ENCODE results near the gene HCN2. TPM values are rescaled to one million over a fixed set of nuclear protein-coding genes. Genes with fewer than 3 reads are reported as not detected.

The HCN2 gene
- total and polyA plus RNA-seq, 2 of the 13 experiments (the other 11 are each of a cell fraction or from before 2014, with no cell fraction given), result 0.01 TPM; not detected in 1

GRCh38 chr19:660793-661426 is 71.2 kb downstream of the HCN2 start (continued):
- TF ChIP-seq ZBTB49 (CRISPR knock-in tag; IDR thresholded peaks at IDR 0.05; ENCODE audit: borderline replicate concordance) (no peak), ATF7 (IDR thresholded peaks at IDR 0.05) (no peak), ATF7 (CRISPR knock-in tag; IDR thresholded peaks at IDR 0.05) (no peak; the same call in 1 of the 2 replicates), GRHL1 (CRISPR knock-in tag; conservative IDR thresholded peaks at IDR 0.05) (no peak), ZNF510 (CRISPR knock-in tag; IDR thresholded peaks at IDR 0.05; ENCODE audit: low read depth) (peak; percentile 17; the same call in 1 of the 2 replicates), IRF2 (CRISPR knock-in tag; IDR thresholded peaks at IDR 0.05) (peak; percentile 91), PAF1 (CRISPR knock-in tag; IDR thresholded peaks at IDR 0.05) (peak; percentile 72), ZFP37 (CRISPR knock-in tag; IDR thresholded peaks at IDR 0.05; ENCODE audit: borderline replicate concordance) (0 out of 2 replicates have a peak, but pooled peaks have one; percentile 36), DRAP1 (CRISPR knock-in tag; IDR thresholded peaks at IDR 0.05) (peak; percentile 75), HOXA9 (CRISPR knock-in tag; IDR thresholded peaks at IDR 0.05; ENCODE audit: borderline replicate concordance) (0 out of 2 replicates have a peak, but pooled peaks have one; percentile 65), ZNF44 (CRISPR knock-in tag; IDR thresholded peaks at IDR 0.05) (no peak), YEATS2 (CRISPR knock-in tag; IDR thresholded peaks at IDR 0.05; ENCODE audit: borderline replicate concordance) (peak; percentile 58; the same call in 1 of the 2 replicates)
- TF ChIP-seq, protein P1, sequence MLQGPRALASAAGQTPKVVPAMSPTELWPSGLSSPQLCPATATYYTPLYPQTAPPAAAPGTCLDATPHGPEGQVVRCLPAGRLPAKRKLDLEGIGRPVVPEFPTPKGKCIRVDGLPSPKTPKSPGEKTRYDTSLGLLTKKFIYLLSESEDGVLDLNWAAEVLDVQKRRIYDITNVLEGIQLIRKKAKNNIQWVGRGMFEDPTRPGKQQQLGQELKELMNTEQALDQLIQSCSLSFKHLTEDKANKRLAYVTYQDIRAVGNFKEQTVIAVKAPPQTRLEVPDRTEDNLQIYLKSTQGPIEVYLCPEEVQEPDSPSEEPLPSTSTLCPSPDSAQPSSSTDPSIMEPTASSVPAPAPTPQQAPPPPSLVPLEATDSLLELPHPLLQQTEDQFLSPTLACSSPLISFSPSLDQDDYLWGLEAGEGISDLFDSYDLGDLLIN (CRISPR knock-in tag; IDR thresholded peaks at IDR 0.05; ENCODE audit: borderline replicate concordance), result no peak
- TF ChIP-seq, protein P2, sequence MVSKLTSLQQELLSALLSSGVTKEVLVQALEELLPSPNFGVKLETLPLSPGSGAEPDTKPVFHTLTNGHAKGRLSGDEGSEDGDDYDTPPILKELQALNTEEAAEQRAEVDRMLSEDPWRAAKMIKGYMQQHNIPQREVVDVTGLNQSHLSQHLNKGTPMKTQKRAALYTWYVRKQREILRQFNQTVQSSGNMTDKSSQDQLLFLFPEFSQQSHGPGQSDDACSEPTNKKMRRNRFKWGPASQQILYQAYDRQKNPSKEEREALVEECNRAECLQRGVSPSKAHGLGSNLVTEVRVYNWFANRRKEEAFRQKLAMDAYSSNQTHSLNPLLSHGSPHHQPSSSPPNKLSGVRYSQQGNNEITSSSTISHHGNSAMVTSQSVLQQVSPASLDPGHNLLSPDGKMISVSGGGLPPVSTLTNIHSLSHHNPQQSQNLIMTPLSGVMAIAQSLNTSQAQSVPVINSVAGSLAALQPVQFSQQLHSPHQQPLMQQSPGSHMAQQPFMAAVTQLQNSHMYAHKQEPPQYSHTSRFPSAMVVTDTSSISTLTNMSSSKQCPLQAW (CRISPR knock-in tag; IDR thresholded peaks at IDR 0.05), result peak; percentile 66
- TF ChIP-seq, protein P3, sequence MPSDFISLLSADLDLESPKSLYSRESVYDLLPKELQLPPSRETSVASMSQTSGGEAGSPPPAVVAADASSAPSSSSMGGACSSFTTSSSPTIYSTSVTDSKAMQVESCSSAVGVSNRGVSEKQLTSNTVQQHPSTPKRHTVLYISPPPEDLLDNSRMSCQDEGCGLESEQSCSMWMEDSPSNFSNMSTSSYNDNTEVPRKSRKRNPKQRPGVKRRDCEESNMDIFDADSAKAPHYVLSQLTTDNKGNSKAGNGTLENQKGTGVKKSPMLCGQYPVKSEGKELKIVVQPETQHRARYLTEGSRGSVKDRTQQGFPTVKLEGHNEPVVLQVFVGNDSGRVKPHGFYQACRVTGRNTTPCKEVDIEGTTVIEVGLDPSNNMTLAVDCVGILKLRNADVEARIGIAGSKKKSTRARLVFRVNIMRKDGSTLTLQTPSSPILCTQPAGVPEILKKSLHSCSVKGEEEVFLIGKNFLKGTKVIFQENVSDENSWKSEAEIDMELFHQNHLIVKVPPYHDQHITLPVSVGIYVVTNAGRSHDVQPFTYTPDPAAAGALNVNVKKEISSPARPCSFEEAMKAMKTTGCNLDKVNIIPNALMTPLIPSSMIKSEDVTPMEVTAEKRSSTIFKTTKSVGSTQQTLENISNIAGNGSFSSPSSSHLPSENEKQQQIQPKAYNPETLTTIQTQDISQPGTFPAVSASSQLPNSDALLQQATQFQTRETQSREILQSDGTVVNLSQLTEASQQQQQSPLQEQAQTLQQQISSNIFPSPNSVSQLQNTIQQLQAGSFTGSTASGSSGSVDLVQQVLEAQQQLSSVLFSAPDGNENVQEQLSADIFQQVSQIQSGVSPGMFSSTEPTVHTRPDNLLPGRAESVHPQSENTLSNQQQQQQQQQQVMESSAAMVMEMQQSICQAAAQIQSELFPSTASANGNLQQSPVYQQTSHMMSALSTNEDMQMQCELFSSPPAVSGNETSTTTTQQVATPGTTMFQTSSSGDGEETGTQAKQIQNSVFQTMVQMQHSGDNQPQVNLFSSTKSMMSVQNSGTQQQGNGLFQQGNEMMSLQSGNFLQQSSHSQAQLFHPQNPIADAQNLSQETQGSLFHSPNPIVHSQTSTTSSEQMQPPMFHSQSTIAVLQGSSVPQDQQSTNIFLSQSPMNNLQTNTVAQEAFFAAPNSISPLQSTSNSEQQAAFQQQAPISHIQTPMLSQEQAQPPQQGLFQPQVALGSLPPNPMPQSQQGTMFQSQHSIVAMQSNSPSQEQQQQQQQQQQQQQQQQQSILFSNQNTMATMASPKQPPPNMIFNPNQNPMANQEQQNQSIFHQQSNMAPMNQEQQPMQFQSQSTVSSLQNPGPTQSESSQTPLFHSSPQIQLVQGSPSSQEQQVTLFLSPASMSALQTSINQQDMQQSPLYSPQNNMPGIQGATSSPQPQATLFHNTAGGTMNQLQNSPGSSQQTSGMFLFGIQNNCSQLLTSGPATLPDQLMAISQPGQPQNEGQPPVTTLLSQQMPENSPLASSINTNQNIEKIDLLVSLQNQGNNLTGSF (CRISPR knock-in tag; IDR thresholded peaks at IDR 0.05), result no peak

Data from HepG2 (cell line).